Measurements from ENCODE around the gene ZBTB43. TPM values are rescaled to one million over a fixed set of nuclear protein-coding genes. Genes with fewer than 3 reads are reported as not detected.

ZBTB43 gene, protein sequence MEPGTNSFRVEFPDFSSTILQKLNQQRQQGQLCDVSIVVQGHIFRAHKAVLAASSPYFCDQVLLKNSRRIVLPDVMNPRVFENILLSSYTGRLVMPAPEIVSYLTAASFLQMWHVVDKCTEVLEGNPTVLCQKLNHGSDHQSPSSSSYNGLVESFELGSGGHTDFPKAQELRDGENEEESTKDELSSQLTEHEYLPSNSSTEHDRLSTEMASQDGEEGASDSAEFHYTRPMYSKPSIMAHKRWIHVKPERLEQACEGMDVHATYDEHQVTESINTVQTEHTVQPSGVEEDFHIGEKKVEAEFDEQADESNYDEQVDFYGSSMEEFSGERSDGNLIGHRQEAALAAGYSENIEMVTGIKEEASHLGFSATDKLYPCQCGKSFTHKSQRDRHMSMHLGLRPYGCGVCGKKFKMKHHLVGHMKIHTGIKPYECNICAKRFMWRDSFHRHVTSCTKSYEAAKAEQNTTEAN
- 12.2 and 15.1 TPM in 2 replicates for total RNA-seq (2012; rRNA removed)
- polyA plus RNA-seq (2012; rRNA removed), result 4.1 and 4.5 TPM in 2 replicates
- 1.6 and 2.2 TPM in 2 replicates for polyA plus RNA-seq (2012; cell fraction: cytosol; rRNA removed)
- polyA plus RNA-seq (2012; cell fraction: nucleus; rRNA removed; ENCODE audit: low replicate concordance), result 3.0 and 7.5 TPM in 2 replicates
- Bru-seq, nascent RNA, result percentile 92 among the genes with signal in this experiment
- BruChase-seq, experiment 1, labeled RNA remaining after a 6-hour chase, result percentile 96 among the genes with signal in this experiment
- BruChase-seq, experiment 2, labeled RNA remaining after a 2-hour chase, result percentile 95 among the genes with signal in this experiment
- long read RNA-seq, full-length matches to known transcripts, result 22 of 29 reads
- long read RNA-seq, partial matches to known transcripts, result 0 of 29 reads
- long read RNA-seq, other reads (novel, unspliced or antisense), result 7 of 29 reads

DNA sequence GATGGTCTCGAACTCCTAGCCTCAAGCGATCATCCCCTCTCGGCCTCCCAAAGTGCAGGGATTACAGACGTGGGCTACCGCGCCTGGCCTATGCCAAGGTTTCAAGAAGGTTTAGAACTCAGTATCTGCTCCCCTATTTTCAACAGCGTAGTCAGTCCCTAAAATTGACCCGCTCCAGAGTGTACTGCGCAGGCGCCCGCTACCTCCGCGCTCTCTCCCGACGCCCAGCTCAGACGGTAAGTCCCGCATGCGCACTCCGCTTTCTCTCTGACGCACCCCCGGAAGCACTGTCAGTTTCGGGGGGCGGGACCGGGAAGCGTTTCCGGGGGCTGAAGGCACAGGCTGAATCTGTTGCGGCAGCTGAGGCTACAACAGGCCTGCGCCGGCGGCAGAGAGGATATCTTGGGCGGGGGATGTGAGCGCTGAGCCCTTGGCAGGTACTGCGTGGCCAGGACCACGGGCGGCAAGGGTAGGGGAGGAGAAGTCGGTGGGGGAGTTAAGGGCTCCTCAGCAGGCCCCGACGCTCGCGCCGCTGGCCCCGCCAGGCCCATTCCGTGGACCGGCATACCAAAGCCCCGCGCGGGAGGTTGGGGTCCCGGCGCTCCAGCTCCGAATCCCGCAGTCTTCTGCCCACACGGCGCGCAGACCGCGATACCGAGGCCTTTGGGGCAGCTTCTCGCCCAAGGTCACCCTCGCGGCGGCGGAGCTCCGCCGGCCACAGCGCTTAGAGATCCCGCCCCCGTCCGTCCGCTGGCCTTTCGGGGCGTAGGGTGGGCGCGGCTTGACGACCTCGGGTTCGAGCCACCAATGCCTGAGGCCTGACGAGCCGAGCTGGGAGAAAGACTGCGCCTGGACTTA, at the start of gene ZBTB43:
ZBTB43 (plus strand) TSS at position 345 of the 858 bp plus-strand sequence. CDS start 27,470 bp downstream, outside the sequence.
- BruUV-seq (replicated peaks), result no TSS peak

More for the DNA sequence above, at the start of gene ZBTB43:
- peak within 1 kb of the TSS; percentile 97 for H4K5ac ChIP-seq (ENCODE audit: low read depth, low read length)
- peak within 1 kb of the TSS; percentile 85 for H3K27ac ChIP-seq (ENCODE audit: insufficient read depth, low read length)
- peak within 1 kb of the TSS; percentile 98 for H2AFZ ChIP-seq (replicated peaks; ENCODE audit: low read length, poor library complexity)
- peaks cover 3% of the 10 kb centered on the region; the same call in 1 of the 2 replicates for H3K9me1 ChIP-seq (ENCODE audit: insufficient read depth, low read length)
- H3K18ac ChIP-seq (ENCODE audit: low read depth, low read length), result peak within 1 kb of the TSS; percentile 73
- H3K9ac ChIP-seq (ENCODE audit: low read depth, low read length), result peak within 1 kb of the TSS; percentile 78
- peaks cover 14% of the 10 kb centered on the region; the same call in 1 of the 2 replicates for H4K20me1 ChIP-seq (ENCODE audit: insufficient read depth, low read length)
- no peak within 1 kb of the TSS; the same call in 1 of the 2 replicates for H2BK20ac ChIP-seq (ENCODE audit: low read depth, low read length)
- H4K8ac ChIP-seq (ENCODE audit: low read depth in 2 of 2, low read length in 2 of 2), result peak within 1 kb of the TSS; percentile 97 to 100
- peaks cover 9 to 23% of the 10 kb centered on the region in 2 experiments; a peak in 3 of 4 replicates for H3K79me1 ChIP-seq (ENCODE audit: low read depth in 1 of 2, low read length in 2 of 2)
- in situ Hi-C loops (cut with MboI; ENCODE audit: low sequenced_read_pairs) (no loop called here), intact Hi-C loops (cut with micrococcal nuclease) (no loop called here), dilution Hi-C loops (cut with HindIII; ENCODE audit: low sequenced_read_pairs, unreplicated experiment) (no loop called here)
- peak within 1 kb of the TSS; percentile 78 for H3K4me3 ChIP-seq (ENCODE audit: insufficient read depth, low read depth, low read length)
- peak within 1 kb of the TSS; percentile 35; the same call in 1 of the 3 replicates for H2BK15ac ChIP-seq (ENCODE audit: low read depth, low read length)
- H2AK5ac ChIP-seq (ENCODE audit: low read depth, low read length), result peak within 1 kb of the TSS; percentile 74
- ChIA-PET CTCF (interaction anchor here (0.5 kb wide), 1 partner anchor 12 kb away, joined by 4 read pairs; no protein-coding TSS in a partner anchor), POLR2A (ENCODE audit: unreplicated experiment) (interaction anchor here (1.5 kb wide), 1 partner anchor 11 kb away, joined by 5 read pairs; no protein-coding TSS in a partner anchor)
- H3K4ac ChIP-seq (ENCODE audit: low read depth, low read length), result peak within 1 kb of the TSS; percentile 91
- H3K4me2 ChIP-seq (ENCODE audit: low read depth, low read length), result peak within 1 kb of the TSS; percentile 98
- peaks cover 4% of the 10 kb centered on the region for H3K4me1 ChIP-seq (ENCODE audit: control insufficient read depth, insufficient read depth, low read length)
- peak; percentile 93 for DNase-seq
- peak within 1 kb of the TSS; percentile 74 for H2AK9ac ChIP-seq (replicated peaks; ENCODE audit: low read depth, low read length, poor library complexity)
- 2% methylated on average over 45 of the region's 79 CpGs; no CpG with 5 or more reads in 1 of the 2 experiments for WGBS, 2 experiments (ENCODE audit: extremely low coverage in 2 of 2, insufficient read length in 1 of 2)
- H2BK5ac ChIP-seq (ENCODE audit: low read depth, low read length, poor library complexity, severe bottlenecking), result peak within 1 kb of the TSS; percentile 73
- H3K36me3 ChIP-seq (ENCODE audit: control insufficient read depth, insufficient read depth, low read length), result no peaks in the 10 kb centered on the region
- TF ChIP-seq RCOR1 (IDR thresholded peaks at IDR 0.05; ENCODE audit: insufficient replicate concordance, low read length) (peak; percentile 63), RFX5 (IDR thresholded peaks at IDR 0.05; ENCODE audit: low read depth, low read length) (no peak), MAZ (IDR thresholded peaks at IDR 0.05; ENCODE audit: borderline replicate concordance, low read depth, low read length) (peak; percentile 99), POLR2A (IDR thresholded peaks at IDR 0.05; ENCODE audit: low read depth, low read length) (peak; percentile 89)
- TF ChIP-seq, protein P1, sequence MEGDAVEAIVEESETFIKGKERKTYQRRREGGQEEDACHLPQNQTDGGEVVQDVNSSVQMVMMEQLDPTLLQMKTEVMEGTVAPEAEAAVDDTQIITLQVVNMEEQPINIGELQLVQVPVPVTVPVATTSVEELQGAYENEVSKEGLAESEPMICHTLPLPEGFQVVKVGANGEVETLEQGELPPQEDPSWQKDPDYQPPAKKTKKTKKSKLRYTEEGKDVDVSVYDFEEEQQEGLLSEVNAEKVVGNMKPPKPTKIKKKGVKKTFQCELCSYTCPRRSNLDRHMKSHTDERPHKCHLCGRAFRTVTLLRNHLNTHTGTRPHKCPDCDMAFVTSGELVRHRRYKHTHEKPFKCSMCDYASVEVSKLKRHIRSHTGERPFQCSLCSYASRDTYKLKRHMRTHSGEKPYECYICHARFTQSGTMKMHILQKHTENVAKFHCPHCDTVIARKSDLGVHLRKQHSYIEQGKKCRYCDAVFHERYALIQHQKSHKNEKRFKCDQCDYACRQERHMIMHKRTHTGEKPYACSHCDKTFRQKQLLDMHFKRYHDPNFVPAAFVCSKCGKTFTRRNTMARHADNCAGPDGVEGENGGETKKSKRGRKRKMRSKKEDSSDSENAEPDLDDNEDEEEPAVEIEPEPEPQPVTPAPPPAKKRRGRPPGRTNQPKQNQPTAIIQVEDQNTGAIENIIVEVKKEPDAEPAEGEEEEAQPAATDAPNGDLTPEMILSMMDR (conservative IDR thresholded peaks at IDR 0.05; ENCODE audit: low read depth, low read length), result no peak
- peak within 1 kb of the TSS; percentile 80 for H4K91ac ChIP-seq (ENCODE audit: insufficient read depth, low read depth, low read length)
- H3K14ac ChIP-seq (replicated peaks; ENCODE audit: low read depth, low read length), result peak within 1 kb of the TSS; percentile 96
- no peaks in the 10 kb centered on the region for H3K9me3 ChIP-seq (ENCODE audit: control insufficient read depth, insufficient read depth, low read length)
- H3K56ac ChIP-seq (ENCODE audit: extremely low read depth, insufficient read depth, low read length), result peak within 1 kb of the TSS; percentile 12; the same call in 1 of the 2 replicates
- ATAC-seq (ENCODE audit: low read depth), result peak; percentile 91
- no peaks in the 10 kb centered on the region for H3K27me3 ChIP-seq (ENCODE audit: control insufficient read depth, insufficient read depth, low read length)
- peak within 1 kb of the TSS; percentile 70 for H2BK120ac ChIP-seq (ENCODE audit: low read depth, low read length)
- H3K23ac ChIP-seq (ENCODE audit: low read depth, low read length), result peak within 1 kb of the TSS; percentile 78

Data from IMR-90 (cell line).